Right lobe of liver (tissue), 6 donors: ENCODE data around the gene ELOVL5. TPM values are rescaled to one million over a fixed set of nuclear protein-coding genes. Genes with fewer than 3 reads are reported as not detected.

Experiments used
- ATAC-seq, 4 donors: fragments of 200-7000 bp; cut with Tn5 transposase; one replicate each; pipeline ENCODE4 v1.9.1; 2020; ENCODE audit warnings: mild to moderate bottlenecking in 4 of 4, moderate library complexity in 4 of 4
- DNase-seq, 3 donors: peaks; one replicate each; pipeline ENCODE4 v3.0.0-alpha.2; 2020
- H3K27ac ChIP-seq, 3 donors: fragments of 200-600 bp; one replicate each; pipeline ENCODE4 v1.8.0; 2022
- H3K27me3 ChIP-seq, 2 donors: fragments of 200-600 bp; one replicate each; pipeline ENCODE4 v1.8.0; 2022
- H3K36me3 ChIP-seq, 4 donors: fragments of 200-600 bp; sonication (generic) in 1 of 4; one replicate each; pipeline versions ENCODE4 v1.5.1 to v1.8.0; 2017 to 2022; ENCODE audit warnings: control low read depth in 1 of 4
- H3K4me1 ChIP-seq, 4 donors: fragments of 200-600 bp; sonication (generic) in 1 of 4; one replicate each; pipeline versions ENCODE4 v1.5.1 to v1.8.0; 2017 to 2022; ENCODE audit warnings: control low read depth in 1 of 4
- H3K4me3 ChIP-seq, 3 donors: fragments of 200-600 bp; one replicate each; pipeline ENCODE4 v1.8.0; 2022
- H3K9me3 ChIP-seq, 4 donors: fragments of 200-600 bp; sonication (generic) in 1 of 4; one replicate each; pipeline versions ENCODE4 v1.5.1 to v1.8.0; 2017 to 2022; ENCODE audit warnings: control low read depth in 1 of 4
- CTCF ChIP-seq, 4 donors: fragments of 200-600 bp in 3 of 4; fragments of 450-650 bp in 1 of 4; IDR thresholded peaks; one replicate each; pipeline versions ENCODE4 v1.5.1 to v1.8.0; 2016 to 2022; ENCODE audit warnings: antibody characterized with exemption in 4 of 4, mild to moderate bottlenecking in 2 of 4
- POLR2A ChIP-seq: fragments of 450-650 bp; IDR thresholded peaks from one replicate; pipeline ENCODE4 v1.6.1; 2017; ENCODE audit warnings: antibody characterized with exemption, mild to moderate bottlenecking
- WGBS: methylation state at CpG from one replicate; pipeline ENCODE4 v1.1.6; 2018; ENCODE audit warnings: low coverage, low lambda C conversion rate; ENCODE audit not compliant: insufficient coverage; ENCODE audit errors: missing lambda C conversion rate; 5-methylcytosine and 5-hydroxymethylcytosine counted together
- intact Hi-C, 2 donors: fragments of 100-400 bp; cut with DNase I; formaldehyde crosslinking; loops; one replicate each; pipeline versions ENCODE4 v1.11.2 to v1.14.1; 2022
- total RNA-seq, 6 experiments: library from RNA; depleted of rRNA in 2 of 6; stranded (reverse); fragments of >200 nt in 2 of 6; fragmentation: NEBNext Ultra II Directional in 3 of 6; extraction: Animal tissue kit (Norgen Biotek cat#: 25700) in 3 of 6; gene quantifications; one replicate each; pipeline versions ENCODE4 v1.1.0 to v1.2.4, GENCODE V29; 2016 to 2023
- donor health status: DM: no; HTN: yes; CAD: no.
- donor health status: DM: no; HTN: no; CAD: no.
- donor health status: DM: no; HTN: no; CAD: no.
- donor health status: DM: no; HTN: yes; CAD: no.
- donor health status: DM: no; HTN: yes; CAD: no.

ELOVL5 gene
- total RNA-seq, 6 experiments from 2014 or later: 48.5 to 117 (median 55.7) TPM

- intact Hi-C loops: no loop called here
- 89% methylated on average over 2 of the region's 2 CpGs for WGBS
These were observed 17.1 kb downstream of the ELOVL5 start for GRCh38 chr6:53331678-53332077.

GRCh38 chr6:53330137-53330536 is 18.6 kb downstream of the ELOVL5 start:
- WGBS: 86% methylated on average over 1 of the region's 1 CpG
- Histone ChIP-seq H3K9me3 (no peaks in the 10 kb centered on the region), H3K27ac (no peak overlapping the region), H3K4me1 (peaks cover 0 to 43% (median 0%) of the 10 kb centered on the region in 4 donors), H3K36me3 (no peaks in the 10 kb centered on the region), H3K27me3 (no peaks in the 10 kb centered on the region), H3K4me3 (no peak overlapping the region)
- DNase-seq: no peak
- ATAC-seq: no peak
- TF ChIP-seq POLR2A: no peak
- intact Hi-C loops: no loop called here

More at GRCh38 chr6:53331678-53332077, 17.1 kb downstream of the ELOVL5 start:
- peaks cover 0 to 52% (median 0%) of the 10 kb centered on the region in 4 donors for H3K4me1 ChIP-seq
- TF ChIP-seq CTCF (IDR thresholded peaks at IDR 0.05) (no peak), POLR2A (no peak)
- H3K36me3 ChIP-seq: no peaks in the 10 kb centered on the region
- DNase-seq (no peak), ATAC-seq (no peak)
- H3K27ac ChIP-seq: no peak overlapping the region
- no peaks in the 10 kb centered on the region for H3K27me3 ChIP-seq
- no peaks in the 10 kb centered on the region for H3K9me3 ChIP-seq
- H3K4me3 ChIP-seq: no peak overlapping the region

- DNase-seq (no peak), ATAC-seq (no peak)
- Histone ChIP-seq H3K36me3 (no peaks in the 10 kb centered on the region), H3K27me3 (no peaks in the 10 kb centered on the region), H3K27ac (peak overlapping the region in 1 of 3 donors; percentile 22), H3K4me3 (no peak overlapping the region), H3K4me1 (peaks cover 0 to 27% (median 0%) of the 10 kb centered on the region in 4 donors), H3K9me3 (no peaks in the 10 kb centered on the region)
- TF ChIP-seq CTCF (IDR thresholded peaks at IDR 0.05) (no peak), POLR2A (no peak)
- intact Hi-C loops: no loop called here
These were observed 20.4 kb downstream of the ELOVL5 start for GRCh38 chr6:53328375-53328774.

- Histone ChIP-seq H3K4me3 (no peak overlapping the region), H3K27ac (peak overlapping the region in 1 of 3 donors; percentile 7), H3K36me3 (no peaks in the 10 kb centered on the region), H3K27me3 (no peaks in the 10 kb centered on the region), H3K9me3 (no peaks in the 10 kb centered on the region), H3K4me1 (peaks cover 0 to 40% (median 6%) of the 10 kb centered on the region in 4 donors)
- ATAC-seq (peak; percentile 54 to 76 (median 62)), DNase-seq (no peak)
- no peak for TF ChIP-seq POLR2A
- no peak for TF ChIP-seq CTCF (IDR thresholded peaks at IDR 0.05)
- intact Hi-C loops: no loop called here
These were observed 21.7 kb downstream of the ELOVL5 start for GRCh38 chr6:53327017-53327395.

- H3K9me3 ChIP-seq: no peaks in the 10 kb centered on the region
- H3K4me3 ChIP-seq: no peak overlapping the region
- no peak for TF ChIP-seq POLR2A
- TF ChIP-seq CTCF (IDR thresholded peaks at IDR 0.05): no peak
- peaks cover 0 to 45% (median 8%) of the 10 kb centered on the region in 4 donors for H3K4me1 ChIP-seq
- DNase-seq (peak in 1 of 3 donors; percentile 58), ATAC-seq (peak; percentile 40 to 59 (median 52))
- no peaks in the 10 kb centered on the region for H3K36me3 ChIP-seq
- 63% methylated on average over 9 of the region's 11 CpGs for WGBS
- H3K27me3 ChIP-seq: no peaks in the 10 kb centered on the region
- intact Hi-C loops: no loop called here
- H3K27ac ChIP-seq: peak overlapping the region in 1 of 3 donors; percentile 7
These were observed 22.3 kb downstream of the ELOVL5 start for GRCh38 chr6:53326372-53327016.
